COR-L47 (cell line): ENCODE data around the gene SLC44A4.

ENCODE experiments used
- DNase-seq: peaks from one replicate; lab custom pipeline; 2025; lab: John Stamatoyannopoulos, UW

SLC44A4 gene

GRCh38 chr6:31901415-31901952 lies 22.7 kb upstream of the SLC44A4 start:
- peak; percentile 51 for DNase-seq

GRCh38 chr6:31900917-31901414 lies 22.2 kb upstream of the SLC44A4 start:
- DNase-seq: no peak

GRCh38 chr6:31899882-31900722 lies 21.3 kb upstream of the SLC44A4 start:
- no peak for DNase-seq

GRCh38 chr6:31899215-31899614 lies 20.4 kb upstream of the SLC44A4 start:
- no peak for DNase-seq

- peak; percentile 51 for DNase-seq
Observed at GRCh38 chr6:31898383-31899011, 19.7 kb upstream of the SLC44A4 start.

- DNase-seq: peak; percentile 80
Observed at GRCh38 chr6:31897612-31898382, 19.0 kb upstream of the SLC44A4 start, which contains the start of gene EHMT2. TSS of gene EHMT2 (minus strand) at chr6:31897698. CDS start at chr6:31897677, 21 bp downstream.

GRCh38 chr6:31896856-31897611 lies 18.2 kb upstream of the SLC44A4 start:
- DNase-seq: no peak

- no peak for DNase-seq
Observed at GRCh38 chr6:31896493-31896855, 17.7 kb upstream of the SLC44A4 start.

- DNase-seq: no peak
Observed at GRCh38 chr6:31892821-31893220, 14.0 kb upstream of the SLC44A4 start.

GRCh38 chr6:31889331-31889972 lies 10.7 kb upstream of the SLC44A4 start:
- no peak for DNase-seq

GRCh38 chr6:31888276-31889258 lies 9.8 kb upstream of the SLC44A4 start:
- no peak for DNase-seq

- no peak for DNase-seq
Observed at GRCh38 chr6:31887173-31888007, 8.6 kb upstream of the SLC44A4 start.

- no peak for DNase-seq
Observed at GRCh38 chr6:31886541-31886991, 7.8 kb upstream of the SLC44A4 start.

- DNase-seq: no peak
Observed at GRCh38 chr6:31884528-31885035, 5.8 kb upstream of the SLC44A4 start.

- no peak for DNase-seq
Observed at GRCh38 chr6:31883676-31884075, 4.9 kb upstream of the SLC44A4 start.

GRCh38 chr6:31882344-31882743 lies 3.5 kb upstream of the SLC44A4 start:
- DNase-seq: no peak

GRCh38 chr6:31881136-31881859 lies 2.5 kb upstream of the SLC44A4 start:
- DNase-seq: no peak

GRCh38 chr6:31880616-31881015 lies 1.8 kb upstream of the SLC44A4 start:
- DNase-seq: no peak
